Stimulated activated naive CD4-positive, alpha-beta T cell treated with Interleukin-2 at 50 U/mL for 16 hours (primary cell): ENCODE results near the gene MGAT5B.

Experiments
- DNase-seq: peaks from one replicate; lab custom pipeline; 2025; lab: John Stamatoyannopoulos, UW

MGAT5B gene

DNA sequence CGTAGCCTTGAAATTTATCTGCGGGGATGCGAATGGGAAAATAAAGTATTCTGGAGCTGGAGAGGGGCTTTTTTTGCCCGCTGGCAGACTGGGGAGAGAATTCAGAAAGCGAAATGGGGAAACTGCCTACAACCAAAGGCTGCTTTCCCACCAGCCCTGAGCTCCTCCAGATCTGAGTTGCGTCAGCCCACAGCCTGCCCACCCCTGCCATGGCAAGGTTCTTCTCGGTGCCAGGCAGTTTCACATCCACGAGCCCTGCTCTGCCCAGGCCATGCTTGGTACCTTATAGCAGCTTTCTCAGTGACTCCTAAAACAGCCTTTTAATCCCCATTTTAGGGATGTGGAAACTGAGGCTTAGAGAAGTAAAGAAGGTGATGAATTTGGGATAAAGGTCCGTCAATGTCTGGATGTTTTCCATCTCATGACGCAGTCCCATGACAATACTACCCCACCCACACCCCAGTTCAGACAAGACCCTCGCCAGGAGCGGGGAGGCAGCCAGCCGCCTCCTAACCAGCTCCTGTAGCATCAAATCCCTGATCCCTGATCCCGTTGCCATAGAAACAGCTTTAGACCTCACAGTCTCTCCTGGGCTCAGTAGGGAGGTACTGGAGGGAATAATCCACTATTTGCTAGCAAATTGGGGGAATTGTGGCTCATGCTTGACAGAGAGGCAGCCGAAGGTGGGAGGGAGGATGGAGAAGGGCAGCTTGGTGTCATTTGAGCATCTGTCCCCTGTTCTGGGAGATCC lies 113.5 kb downstream of the MGAT5B start:
- DNase-seq: no peak

DNA sequence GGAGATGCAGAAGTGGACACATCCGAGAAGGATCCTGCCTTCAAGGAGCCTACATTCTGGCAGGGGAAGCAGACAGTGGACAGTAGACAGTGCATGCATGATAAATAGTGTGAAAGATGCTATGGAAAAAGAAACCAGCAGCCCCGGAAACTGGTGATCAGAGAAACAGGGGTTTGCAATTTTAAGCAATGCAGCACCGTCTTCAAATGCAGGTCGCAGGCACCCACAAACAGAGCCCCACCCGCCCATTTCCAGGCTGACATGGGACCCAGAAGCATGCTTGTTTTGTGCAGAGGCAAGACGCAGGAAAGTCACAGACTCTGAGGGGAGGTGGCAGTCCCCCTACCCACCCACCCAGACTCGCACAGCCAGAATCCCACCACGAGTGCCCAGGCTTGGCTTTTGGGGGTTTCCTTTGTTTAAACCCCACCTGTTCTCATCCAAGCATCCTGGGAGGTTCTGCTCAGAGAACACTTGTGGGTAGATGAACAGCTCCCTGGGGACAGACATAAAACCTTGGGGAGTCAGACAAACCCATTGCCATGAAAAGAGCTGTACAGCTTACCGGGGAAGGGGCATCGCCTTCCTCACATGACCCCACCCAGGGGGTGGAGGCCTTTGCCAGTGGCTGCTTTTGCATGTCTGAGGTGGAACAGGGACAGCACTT lies 114.3 kb downstream of the MGAT5B start:
- no peak for DNase-seq

GRCh38 chr17:76983075-76983775 lies 115.0 kb downstream of the MGAT5B start:
- no peak for DNase-seq

DNA sequence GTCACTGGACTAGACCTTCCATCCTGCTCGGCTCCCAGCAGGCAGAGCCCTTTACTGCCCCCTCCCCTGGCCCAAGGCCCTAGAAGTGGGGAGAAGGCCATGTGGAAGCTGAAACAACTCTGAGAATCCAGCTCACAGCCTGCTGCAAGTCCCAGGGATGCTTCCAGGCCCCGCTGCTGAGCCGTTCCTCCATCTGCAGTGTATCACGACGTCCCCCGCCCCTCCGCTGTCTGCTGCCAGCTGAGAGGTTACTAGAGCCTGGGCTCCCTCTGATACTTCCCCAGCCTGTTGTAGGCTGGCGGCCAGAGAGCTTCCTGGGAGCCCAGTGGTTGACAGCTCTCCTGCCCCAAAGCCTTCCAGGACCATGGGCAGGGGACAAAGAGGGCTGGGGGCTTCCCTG lies 118.2 kb downstream of the MGAT5B start:
- DNase-seq: no peak

GRCh38 chr17:76987486-76988093 lies 119.4 kb downstream of the MGAT5B start:
- DNase-seq: no peak

- DNase-seq: no peak
Observed at GRCh38 chr17:76988796-76989195, 120.6 kb downstream of the MGAT5B start.

GRCh38 chr17:76989519-76989918 lies 121.3 kb downstream of the MGAT5B start:
- DNase-seq: no peak

GRCh38 chr17:76992891-76993290 lies 124.7 kb downstream of the MGAT5B start:
- DNase-seq: no peak

- no peak for DNase-seq
Observed at GRCh38 chr17:76993651-76994050, 125.4 kb downstream of the MGAT5B start.

DNA sequence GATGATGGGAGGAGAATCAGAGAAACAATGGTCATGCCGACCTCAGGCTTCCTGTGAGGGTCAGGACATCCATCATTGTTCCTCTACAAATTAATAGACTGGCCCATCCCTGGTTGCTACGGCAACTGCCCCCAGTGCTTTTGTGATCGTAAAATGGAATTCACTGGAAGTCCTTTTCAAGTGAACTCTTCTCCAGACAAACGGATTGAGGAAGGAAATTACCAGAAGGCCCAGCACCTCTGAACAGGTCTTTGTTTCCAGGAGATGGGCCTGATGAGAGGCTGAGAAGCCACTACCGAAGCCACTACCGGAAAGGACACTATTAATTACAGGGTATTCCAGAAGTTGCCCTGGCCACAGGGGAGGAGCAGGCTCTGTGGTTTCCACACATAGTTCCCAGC lies 126.0 kb downstream of the MGAT5B start:
- no peak for DNase-seq

DNA sequence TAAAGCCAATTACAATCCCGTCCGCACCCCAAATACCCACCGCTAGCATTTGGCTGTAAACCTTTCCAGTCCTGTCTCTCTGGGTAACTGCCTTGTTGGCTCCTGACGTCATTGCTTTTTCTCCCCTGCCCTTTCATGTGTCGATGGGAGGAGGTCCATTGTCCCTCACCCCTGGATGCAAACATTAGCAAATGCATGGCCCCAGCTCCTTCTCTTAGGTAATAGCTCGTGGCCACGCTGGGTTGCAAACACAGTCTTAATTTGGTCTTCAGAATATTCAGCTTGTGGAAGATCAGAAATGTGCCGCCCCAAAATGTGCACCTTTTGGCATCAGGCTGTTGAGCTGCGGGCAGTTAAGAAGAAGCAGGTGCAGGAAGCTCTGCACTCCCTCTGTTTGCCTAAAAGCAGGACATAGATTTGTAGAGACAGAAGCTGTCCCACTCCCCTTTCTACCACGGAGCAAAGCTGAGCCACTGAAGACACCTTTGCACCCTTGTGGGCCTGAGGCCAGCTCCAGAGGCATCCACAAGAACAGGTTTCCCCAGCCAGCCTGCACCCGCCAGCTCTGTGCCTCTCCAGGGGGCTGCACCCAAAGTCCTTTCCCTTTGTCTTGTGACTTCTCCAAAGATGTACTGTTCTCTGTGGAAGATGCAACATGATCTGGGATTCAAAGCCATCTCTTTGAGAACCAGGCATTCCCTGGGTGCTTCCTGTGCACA lies 127.3 kb downstream of the MGAT5B start:
- no peak for DNase-seq

- no peak for DNase-seq
Observed at GRCh38 chr17:76996741-76997694, 128.8 kb downstream of the MGAT5B start.

DNA sequence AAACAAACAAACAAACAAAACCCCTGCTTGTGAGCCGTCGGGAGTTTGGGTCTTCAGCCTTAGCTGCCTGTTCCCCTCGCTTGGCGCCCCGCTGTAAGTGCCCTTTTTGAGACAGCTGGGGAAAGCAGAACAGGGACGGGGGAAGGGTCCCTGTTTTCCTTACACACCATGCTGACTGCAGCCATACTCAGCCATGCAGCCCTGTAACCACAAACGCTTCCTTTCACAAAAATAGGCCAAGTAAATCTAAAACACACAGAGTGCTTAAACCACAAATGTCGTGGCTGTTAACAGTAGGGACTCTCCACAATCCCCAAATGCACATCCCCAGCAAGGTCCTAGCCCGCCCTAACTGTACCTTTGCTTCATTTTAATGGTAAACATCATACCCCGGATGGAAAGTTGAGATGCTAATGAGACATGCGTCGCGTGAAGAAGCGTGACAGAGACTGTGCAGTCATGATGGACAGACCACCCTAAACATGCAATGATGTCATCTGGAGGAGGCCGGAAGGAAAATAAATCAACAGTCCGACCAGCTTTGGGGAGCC lies 129.9 kb downstream of the MGAT5B start:
- DNase-seq: peak; percentile 26

- DNase-seq: no peak
Observed at GRCh38 chr17:76998839-76999238, 130.6 kb downstream of the MGAT5B start.
